Measurements from ENCODE around the gene HIPK2.

The HIPK2 gene

GRCh38 chr7:139698844-139699243 lies 79.0 kb downstream of the HIPK2 start:
- Histone ChIP-seq H3K36me3 (ENCODE audit: insufficient read depth, low read length) (no peaks in the 10 kb centered on the region), H3K9ac (ENCODE audit: low read length) (no peak overlapping the region), H2AFZ (ENCODE audit: low read length) (no peak overlapping the region), H3K4me3 (ENCODE audit: low read depth, low read length, poor library complexity, severe bottlenecking) (no peak overlapping the region), H3K27ac (ENCODE audit: low read depth, low read length, poor library complexity, severe bottlenecking) (no peak overlapping the region), H3K9me2 (ENCODE audit: low read depth, low read length) (no peaks in the 10 kb centered on the region), H3K4me2 (ENCODE audit: low read length) (no peak overlapping the region), H3K27me3 (ENCODE audit: insufficient read depth, low read length) (0 out of 2 replicates have a peak, but pooled peaks cover 3% of the 10 kb centered on the region), H3K9me3 (ENCODE audit: low read length) (no peaks in the 10 kb centered on the region), H3K4me1 (ENCODE audit: insufficient read depth, low read length, severe bottlenecking) (no peaks in the 10 kb centered on the region), H3K79me2 (ENCODE audit: insufficient read depth, low read length) (no peaks in the 10 kb centered on the region), H4K20me1 (ENCODE audit: insufficient read depth, low read length) (no peaks in the 10 kb centered on the region), H3F3A (ENCODE audit: insufficient read depth, low read length) (no peaks in the 10 kb centered on the region)
- TF ChIP-seq EZH2 (IDR thresholded peaks at IDR 0.05; ENCODE audit: borderline replicate concordance, low read length) (no peak), CTCF (IDR thresholded peaks at IDR 0.05; ENCODE audit: low read length) (no peak)

- 0 out of 2 replicates have a peak, but pooled peaks cover 3% of the 10 kb centered on the region for H3K27me3 ChIP-seq (ENCODE audit: insufficient read depth, low read length)
- H3K9me2 ChIP-seq (ENCODE audit: low read depth, low read length) = no peaks in the 10 kb centered on the region
- no peaks in the 10 kb centered on the region for H3K36me3 ChIP-seq (ENCODE audit: insufficient read depth, low read length)
- no peak overlapping the region for H3K27ac ChIP-seq (ENCODE audit: low read depth, low read length, poor library complexity, severe bottlenecking)
- no peak overlapping the region for H3K4me2 ChIP-seq (ENCODE audit: low read length)
- no peaks in the 10 kb centered on the region for H3K4me1 ChIP-seq (ENCODE audit: insufficient read depth, low read length, severe bottlenecking)
- H4K20me1 ChIP-seq (ENCODE audit: insufficient read depth, low read length) = no peaks in the 10 kb centered on the region
- no peak overlapping the region for H2AFZ ChIP-seq (ENCODE audit: low read length)
- no peaks in the 10 kb centered on the region for H3K9me3 ChIP-seq (ENCODE audit: low read length)
- no peak overlapping the region for H3K4me3 ChIP-seq (ENCODE audit: low read depth, low read length, poor library complexity, severe bottlenecking)
- H3K9ac ChIP-seq (ENCODE audit: low read length) = no peak overlapping the region
- no peaks in the 10 kb centered on the region for H3K79me2 ChIP-seq (ENCODE audit: insufficient read depth, low read length)
- no peak for TF ChIP-seq EZH2 (IDR thresholded peaks at IDR 0.05; ENCODE audit: borderline replicate concordance, low read length)
- TF ChIP-seq CTCF (IDR thresholded peaks at IDR 0.05; ENCODE audit: low read length) = no peak
- H3F3A ChIP-seq (ENCODE audit: insufficient read depth, low read length) = no peaks in the 10 kb centered on the region
These were observed 79.5 kb downstream of the HIPK2 start for GRCh38 chr7:139698278-139698677.

GRCh38 chr7:139697056-139697455 lies 80.7 kb downstream of the HIPK2 start:
- Histone ChIP-seq H3F3A (ENCODE audit: insufficient read depth, low read length) (no peaks in the 10 kb centered on the region), H3K27ac (ENCODE audit: low read depth, low read length, poor library complexity, severe bottlenecking) (no peak overlapping the region), H3K79me2 (ENCODE audit: insufficient read depth, low read length) (no peaks in the 10 kb centered on the region), H3K27me3 (ENCODE audit: insufficient read depth, low read length) (0 out of 2 replicates have a peak, but pooled peaks cover 3% of the 10 kb centered on the region), H3K4me3 (ENCODE audit: low read depth, low read length, poor library complexity, severe bottlenecking) (no peak overlapping the region), H3K4me1 (ENCODE audit: insufficient read depth, low read length, severe bottlenecking) (no peaks in the 10 kb centered on the region), H3K9me3 (ENCODE audit: low read length) (no peaks in the 10 kb centered on the region), H3K9ac (ENCODE audit: low read length) (no peak overlapping the region), H3K9me2 (ENCODE audit: low read depth, low read length) (no peaks in the 10 kb centered on the region), H4K20me1 (ENCODE audit: insufficient read depth, low read length) (no peaks in the 10 kb centered on the region), H3K36me3 (ENCODE audit: insufficient read depth, low read length) (no peaks in the 10 kb centered on the region), H3K4me2 (ENCODE audit: low read length) (no peak overlapping the region), H2AFZ (ENCODE audit: low read length) (no peak overlapping the region)
- TF ChIP-seq CTCF (IDR thresholded peaks at IDR 0.05; ENCODE audit: low read length) = no peak
- TF ChIP-seq EZH2 (IDR thresholded peaks at IDR 0.05; ENCODE audit: borderline replicate concordance, low read length) = no peak

Data from OCI-LY1 (cell line).